T47D (cell line): ENCODE measurements around the gene ATXN2.

Source experiments
- DNase-seq, 2 experiments: peaks; one replicate each; pipeline versions ENCODE4 v3.0.0 to v3.0.0-alpha.2; 2011 to 2012; ENCODE audit warnings: low read depth in 1 of 2, low spot score in 1 of 2
- JUND ChIP-seq: IDR thresholded peaks from 2 replicates; pipeline ENCODE4 v1.6.1; 2012; ENCODE audit warnings: low read depth
- in situ Hi-C: cut with HindIII; loops from 2 replicates; pipeline ENCODE4 v1.10.0; 2016; ENCODE audit warnings: low sequenced_read_pairs, low pct_unique_long_range_greater_than_20kb

ATXN2 gene

GRCh38 chr12:111454716-111455447 is 144.2 kb downstream of the ATXN2 start:
- TF ChIP-seq JUND, result no peak
- in situ Hi-C loops, result no loop called here
- DNase-seq, result no peak

DNA sequence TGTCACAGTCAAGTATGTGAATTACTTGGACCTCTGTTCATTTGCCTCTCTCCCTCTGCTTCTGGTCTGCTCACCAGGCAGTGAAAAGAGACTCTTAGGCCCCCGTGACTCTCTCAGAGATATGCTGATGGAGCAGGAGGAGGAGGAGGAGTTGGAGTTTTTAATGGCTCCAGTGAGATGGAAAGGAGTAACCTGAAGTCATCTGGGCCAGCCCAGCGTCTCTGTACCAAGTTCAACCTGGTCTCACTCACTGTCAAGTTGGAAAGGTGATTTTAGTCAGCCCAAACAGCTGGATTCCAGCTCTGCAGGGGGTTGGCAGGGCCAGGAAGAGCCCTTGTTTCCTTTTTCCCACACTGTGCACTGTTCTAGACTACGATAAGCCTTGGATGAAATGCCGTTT is 144.8 kb downstream of the ATXN2 start:
- TF ChIP-seq JUND, result no peak
- in situ Hi-C loops, result no loop called here
- DNase-seq, result no peak

DNA sequence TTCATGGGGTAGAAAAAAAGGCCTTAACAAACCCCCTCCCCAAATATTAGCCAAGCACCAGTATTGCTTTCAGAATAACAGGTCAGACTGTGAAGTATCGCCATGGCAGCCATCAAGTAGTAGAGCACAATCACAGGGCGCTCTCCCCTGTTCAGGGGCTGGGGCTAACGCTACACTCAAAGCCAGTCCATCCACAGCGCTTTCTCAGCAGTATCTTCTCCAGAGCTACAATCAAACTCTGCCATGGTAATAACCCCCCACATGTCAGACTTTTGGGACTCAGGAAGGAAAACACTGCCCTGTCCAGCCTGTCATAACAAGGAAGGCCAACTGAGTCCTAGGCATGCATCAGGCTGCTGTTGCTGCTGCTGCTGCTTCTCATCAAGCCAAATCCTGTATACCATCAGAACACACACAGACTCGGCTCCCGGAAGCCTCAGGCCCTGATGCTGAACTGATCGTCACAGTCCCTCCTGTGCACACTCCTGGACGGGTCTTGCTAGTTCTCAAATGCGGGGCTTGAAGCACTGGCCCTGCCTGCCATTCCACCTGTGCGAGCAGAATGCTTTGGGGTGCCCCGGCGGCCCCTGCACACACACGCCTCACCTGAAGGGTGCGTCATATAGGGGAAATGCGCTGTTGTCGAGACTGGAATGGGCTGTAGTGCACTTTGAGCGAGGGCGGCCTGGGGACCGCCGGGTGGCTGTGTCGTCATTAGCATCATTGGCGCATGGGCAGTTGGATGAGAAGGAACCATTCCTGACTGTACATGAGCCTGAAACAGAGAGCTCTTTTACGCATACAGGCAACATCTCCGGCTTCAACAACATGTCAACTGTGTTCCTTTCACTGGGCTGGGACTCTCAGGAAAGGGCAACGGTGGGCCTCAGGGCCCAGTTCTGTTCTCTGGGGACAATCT is 145.8 kb downstream of the ATXN2 start:
- no peak for DNase-seq
- no peak for TF ChIP-seq JUND
- in situ Hi-C loops, result no loop called here

GRCh38 chr12:111451649-111452129 is 147.4 kb downstream of the ATXN2 start:
- no peak for TF ChIP-seq JUND
- in situ Hi-C loops, result no loop called here
- peak in 1 of 2 experiments; percentile 55 for DNase-seq

DNA sequence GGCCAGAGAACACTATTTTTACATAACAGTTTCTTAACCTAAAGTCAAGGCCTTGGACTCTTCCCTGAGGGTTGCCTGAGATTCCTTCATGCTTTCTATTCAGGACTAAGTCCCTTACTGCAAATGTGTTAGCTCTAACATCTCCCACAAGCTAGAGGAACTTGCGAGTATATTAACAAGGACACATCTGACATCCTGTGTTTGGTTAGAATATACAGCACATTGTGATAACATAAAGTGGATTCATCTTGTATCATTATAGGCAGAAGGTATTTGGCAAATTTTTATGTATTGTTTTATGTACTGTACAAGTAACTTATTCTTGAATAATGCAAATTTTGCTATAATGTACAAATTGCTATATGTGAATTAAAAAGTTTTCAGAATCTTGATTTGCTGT is 147.9 kb downstream of the ATXN2 start:
- no peak for DNase-seq
- no peak for TF ChIP-seq JUND
- in situ Hi-C loops, result no loop called here

GRCh38 chr12:111450676-111451075 is 148.4 kb downstream of the ATXN2 start:
- in situ Hi-C loops, result no loop called here
- no peak for TF ChIP-seq JUND
- no peak for DNase-seq

DNA sequence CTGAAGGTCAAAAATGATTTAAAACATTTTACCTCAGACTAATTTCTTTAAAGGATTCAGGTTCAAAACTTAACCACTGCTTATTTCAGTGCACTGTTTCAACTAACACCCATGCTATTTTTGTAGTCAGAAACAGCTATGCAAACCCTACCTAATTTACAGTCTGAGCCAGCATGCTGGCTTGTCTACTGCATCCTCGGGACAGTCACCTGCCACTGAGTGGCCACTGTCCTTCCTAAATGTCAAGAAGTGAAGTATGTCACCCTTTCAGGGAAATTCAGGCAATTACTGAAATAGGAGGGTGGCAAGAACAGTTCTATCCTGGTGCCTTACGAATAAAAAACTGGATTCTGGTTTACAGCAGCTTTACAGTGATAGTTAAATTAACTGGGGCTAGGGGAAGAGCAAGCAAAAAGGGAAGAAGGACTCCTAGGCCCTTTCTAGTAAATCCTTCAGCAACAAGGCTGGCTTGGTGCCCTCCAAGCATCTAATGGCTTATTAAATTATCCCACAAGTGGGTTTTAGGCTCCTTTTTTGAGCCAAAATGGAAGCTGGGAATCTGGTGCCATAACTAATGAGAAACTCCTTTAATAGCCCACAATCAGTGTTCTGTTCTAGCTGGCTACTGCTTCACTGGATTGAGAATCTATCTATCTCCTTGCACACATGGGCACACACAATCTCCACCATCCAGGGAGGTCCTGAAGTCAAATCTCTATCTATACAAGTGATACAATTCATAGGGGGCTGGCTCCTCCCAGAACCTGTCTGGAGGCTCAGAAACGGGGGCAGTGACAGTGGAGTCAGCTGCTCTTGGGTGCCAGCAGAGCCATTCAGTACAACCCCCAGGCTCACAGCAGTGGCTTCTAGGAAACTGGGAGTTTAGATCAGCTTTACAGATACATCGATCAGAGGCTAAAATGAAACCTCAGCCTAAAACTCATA is 150.0 kb downstream of the ATXN2 start:
- DNase-seq, result no peak
- TF ChIP-seq JUND, result no peak
- in situ Hi-C loops, result no loop called here

DNA sequence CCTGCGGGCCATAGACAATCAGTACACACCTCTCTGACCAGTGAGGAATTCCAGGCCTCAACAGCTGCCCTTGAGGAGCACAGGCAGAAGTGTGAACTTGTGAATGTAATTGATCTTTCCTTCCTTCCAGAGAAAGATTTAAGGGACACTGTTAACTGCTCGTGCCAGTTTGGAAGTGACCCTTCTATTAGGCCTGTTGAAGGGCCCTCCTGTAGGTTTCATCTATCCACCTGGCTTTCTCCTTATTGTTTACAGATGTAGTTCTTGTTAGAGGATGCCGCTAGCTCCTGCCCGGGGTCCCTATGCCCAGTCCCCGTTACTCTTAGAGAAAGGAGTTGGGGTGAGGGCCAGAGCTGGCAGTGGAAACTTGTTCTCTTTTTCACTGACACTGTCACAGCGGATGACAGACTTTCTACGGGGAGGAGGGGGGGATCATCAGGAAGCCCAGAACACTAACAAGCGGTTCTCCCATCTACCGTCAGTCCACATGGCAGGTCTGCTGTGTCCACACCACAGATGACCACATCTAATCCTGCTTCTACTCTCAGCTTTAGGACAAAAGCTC is 150.8 kb downstream of the ATXN2 start:
- in situ Hi-C loops, result no loop called here
- DNase-seq, result no peak
- no peak for TF ChIP-seq JUND

- TF ChIP-seq JUND, result no peak
- DNase-seq, result no peak
- in situ Hi-C loops, result no loop called here
Measured at GRCh38 chr12:111447571-111448265, 151.4 kb downstream of the ATXN2 start.

- TF ChIP-seq JUND, result no peak
- in situ Hi-C loops, result no loop called here
- no peak for DNase-seq
Measured at GRCh38 chr12:111446631-111447570, 152.2 kb downstream of the ATXN2 start.
